22Rv1 (cell line): Measurements from ENCODE around the gene ATP13A4.

Source experiments
- ZFX ChIP-seq: fragments of 450-650 bp; IDR thresholded peaks from 2 replicates; pipeline ENCODE4 v1.6.1; 2017; ENCODE audit warnings: antibody characterized with exemption, borderline replicate concordance
- TF ChIP-seq, protein P1 (sequence below): fragments of 450-650 bp; IDR thresholded peaks from 2 replicates; pipeline ENCODE4 v1.5.1; 2017; ENCODE audit warnings: mild to moderate bottlenecking

GRCh38 chr3:193464889-193465288, 89.8 kb downstream of the ATP13A4 start:
- TF ChIP-seq, protein P1, sequence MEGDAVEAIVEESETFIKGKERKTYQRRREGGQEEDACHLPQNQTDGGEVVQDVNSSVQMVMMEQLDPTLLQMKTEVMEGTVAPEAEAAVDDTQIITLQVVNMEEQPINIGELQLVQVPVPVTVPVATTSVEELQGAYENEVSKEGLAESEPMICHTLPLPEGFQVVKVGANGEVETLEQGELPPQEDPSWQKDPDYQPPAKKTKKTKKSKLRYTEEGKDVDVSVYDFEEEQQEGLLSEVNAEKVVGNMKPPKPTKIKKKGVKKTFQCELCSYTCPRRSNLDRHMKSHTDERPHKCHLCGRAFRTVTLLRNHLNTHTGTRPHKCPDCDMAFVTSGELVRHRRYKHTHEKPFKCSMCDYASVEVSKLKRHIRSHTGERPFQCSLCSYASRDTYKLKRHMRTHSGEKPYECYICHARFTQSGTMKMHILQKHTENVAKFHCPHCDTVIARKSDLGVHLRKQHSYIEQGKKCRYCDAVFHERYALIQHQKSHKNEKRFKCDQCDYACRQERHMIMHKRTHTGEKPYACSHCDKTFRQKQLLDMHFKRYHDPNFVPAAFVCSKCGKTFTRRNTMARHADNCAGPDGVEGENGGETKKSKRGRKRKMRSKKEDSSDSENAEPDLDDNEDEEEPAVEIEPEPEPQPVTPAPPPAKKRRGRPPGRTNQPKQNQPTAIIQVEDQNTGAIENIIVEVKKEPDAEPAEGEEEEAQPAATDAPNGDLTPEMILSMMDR, result no peak
- TF ChIP-seq ZFX, result no peak
